HepG2 (cell line): ENCODE data around the gene RIT2. TPM values are rescaled to one million over a fixed set of nuclear protein-coding genes. Genes with fewer than 3 reads are reported as not detected.

ENCODE experiments used
- BRCA1 ChIP-seq: sonication (generic); formaldehyde crosslinking; IDR thresholded peaks from 2 replicates; pipeline ENCODE4 v1.4.0; 2020; ENCODE audit warnings: missing genetic modification reagents
- IRF2 ChIP-seq: IDR thresholded peaks from 2 replicates; pipeline ENCODE4 v1.6.1; 2018; ENCODE audit warnings: missing genetic modification reagents, missing compliant biosample characterization
- RFX5 ChIP-seq: IDR thresholded peaks from 2 replicates; pipeline ENCODE4 v1.6.1; 2011; ENCODE audit warnings: low read depth, low read length, improper control_type of control experiment
- ZNF10 ChIP-seq: sonication (generic); formaldehyde crosslinking; IDR thresholded peaks from 2 replicates; pipeline ENCODE4 v1.4.0; 2020; ENCODE audit warnings: mild to moderate bottlenecking, low read depth, missing genetic modification reagents, borderline replicate concordance
- ZNF569 ChIP-seq: sonication (generic); formaldehyde crosslinking; IDR thresholded peaks from 2 replicates; pipeline ENCODE4 v1.5.0; 2020; ENCODE audit warnings: mild to moderate bottlenecking, missing genetic modification reagents, moderate library complexity, borderline replicate concordance
- polyA plus RNA-seq, 8 experiments: library from polyadenylated mRNA; depleted of rRNA in 3 of 8; stranded (reverse) in 7 of 8; unstranded in 1 of 8; fragments of >200 nt; fragmentation: Illumina TruSeq in 4 of 8; extraction: Trizol in 4 of 8; gene quantifications; 2 replicates each; pipeline versions ENCODE4 v1.2.1 to v1.2.3, GENCODE V29; 2011 to 2016; ENCODE audit warnings: low read depth in 4 of 8, missing spikeins in 1 of 8, mixed read lengths in 1 of 8; ENCODE audit not compliant: insufficient read depth in 1 of 8
- total RNA-seq, 5 experiments: library from RNA; depleted of rRNA; stranded (reverse); fragments of >200 nt; fragmentation: Illumina TruSeq; extraction: Trizol; gene quantifications; 2 replicates each; pipeline ENCODE4 v1.2.3, GENCODE V29; 2016; ENCODE audit warnings: low read depth in 1 of 5
- TF ChIP-seq, protein P1 (sequence below): sonication (generic); formaldehyde crosslinking; IDR thresholded peaks from 2 replicates; pipeline ENCODE4 v1.4.0; 2020; ENCODE audit warnings: missing genetic modification reagents, borderline replicate concordance
- TF ChIP-seq, protein P2 (sequence below): sonication (generic); formaldehyde crosslinking; IDR thresholded peaks from 2 replicates; pipeline ENCODE4 v1.9.0; 2022; ENCODE audit warnings: missing genetic modification reagents, mild to moderate bottlenecking, borderline replicate concordance
- TF ChIP-seq, protein P3 (sequence below): sonication (generic); formaldehyde crosslinking; IDR thresholded peaks from 2 replicates; pipeline ENCODE4 v1.4.0; 2020; ENCODE audit warnings: missing genetic modification reagents, borderline replicate concordance
- TF ChIP-seq, protein P4 (sequence below): sonication (generic); formaldehyde crosslinking; IDR thresholded peaks from 2 replicates; pipeline ENCODE4 v1.4.0; 2020; ENCODE audit warnings: low read depth, mild to moderate bottlenecking, missing genetic modification reagents
- TF ChIP-seq, protein P5 (sequence below): IDR thresholded peaks from 2 replicates; pipeline ENCODE4 v1.6.1; 2016; ENCODE audit warnings: missing compliant biosample characterization, missing genetic modification reagents, borderline replicate concordance

Gene RIT2
- total and polyA plus RNA-seq, 2 of the 13 experiments (the other 11 are each of a cell fraction or from before 2014, with no cell fraction given), result not detected

DNA sequence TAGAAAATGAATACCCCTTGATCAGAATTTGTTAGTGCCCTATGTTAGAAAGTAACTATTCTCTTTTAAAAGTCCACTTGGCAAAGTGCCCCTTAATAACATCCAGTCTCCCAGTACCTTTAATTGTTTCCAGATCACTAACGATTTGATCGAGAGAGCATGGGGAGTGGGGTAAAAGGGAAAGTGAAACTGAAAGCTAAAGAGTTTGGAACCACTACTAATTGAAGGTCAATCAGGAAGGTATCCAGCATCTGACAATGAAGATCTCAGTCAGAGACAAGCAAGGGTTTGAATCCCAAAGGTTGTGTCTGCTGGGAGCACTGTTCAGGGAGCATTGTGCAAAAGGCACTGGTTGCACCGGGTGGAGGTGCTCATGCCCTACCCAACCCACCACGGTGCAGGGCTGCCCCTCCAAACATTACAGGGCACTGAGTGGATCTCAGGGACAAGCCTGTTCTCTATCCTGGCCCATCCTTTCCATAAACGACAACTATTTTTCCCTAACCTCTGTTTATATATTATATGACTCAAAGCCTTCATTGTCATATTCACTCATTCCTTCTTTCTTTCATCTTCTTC is 14.6 kb upstream of the RIT2 start (continued):
- TF ChIP-seq, protein P1, sequence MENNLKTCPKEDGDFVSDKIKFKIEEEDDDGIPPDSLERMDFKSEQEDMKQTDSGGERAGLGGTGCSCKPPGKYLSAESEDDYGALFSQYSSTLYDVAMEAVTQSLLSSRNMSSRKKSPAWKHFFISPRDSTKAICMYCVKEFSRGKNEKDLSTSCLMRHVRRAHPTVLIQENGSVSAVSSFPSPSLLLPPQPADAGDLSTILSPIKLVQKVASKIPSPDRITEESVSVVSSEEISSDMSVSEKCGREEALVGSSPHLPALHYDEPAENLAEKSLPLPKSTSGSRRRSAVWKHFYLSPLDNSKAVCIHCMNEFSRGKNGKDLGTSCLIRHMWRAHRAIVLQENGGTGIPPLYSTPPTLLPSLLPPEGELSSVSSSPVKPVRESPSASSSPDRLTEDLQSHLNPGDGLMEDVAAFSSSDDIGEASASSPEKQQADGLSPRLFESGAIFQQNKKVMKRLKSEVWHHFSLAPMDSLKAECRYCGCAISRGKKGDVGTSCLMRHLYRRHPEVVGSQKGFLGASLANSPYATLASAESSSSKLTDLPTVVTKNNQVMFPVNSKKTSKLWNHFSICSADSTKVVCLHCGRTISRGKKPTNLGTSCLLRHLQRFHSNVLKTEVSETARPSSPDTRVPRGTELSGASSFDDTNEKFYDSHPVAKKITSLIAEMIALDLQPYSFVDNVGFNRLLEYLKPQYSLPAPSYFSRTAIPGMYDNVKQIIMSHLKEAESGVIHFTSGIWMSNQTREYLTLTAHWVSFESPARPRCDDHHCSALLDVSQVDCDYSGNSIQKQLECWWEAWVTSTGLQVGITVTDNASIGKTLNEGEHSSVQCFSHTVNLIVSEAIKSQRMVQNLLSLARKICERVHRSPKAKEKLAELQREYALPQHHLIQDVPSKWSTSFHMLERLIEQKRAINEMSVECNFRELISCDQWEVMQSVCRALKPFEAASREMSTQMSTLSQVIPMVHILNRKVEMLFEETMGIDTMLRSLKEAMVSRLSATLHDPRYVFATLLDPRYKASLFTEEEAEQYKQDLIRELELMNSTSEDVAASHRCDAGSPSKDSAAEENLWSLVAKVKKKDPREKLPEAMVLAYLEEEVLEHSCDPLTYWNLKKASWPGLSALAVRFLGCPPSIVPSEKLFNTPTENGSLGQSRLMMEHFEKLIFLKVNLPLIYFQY (CRISPR knock-in tag), result no peak
- TF ChIP-seq ZNF569, result no peak
- TF ChIP-seq BRCA1 (CRISPR knock-in tag), result no peak
- TF ChIP-seq, protein P2, sequence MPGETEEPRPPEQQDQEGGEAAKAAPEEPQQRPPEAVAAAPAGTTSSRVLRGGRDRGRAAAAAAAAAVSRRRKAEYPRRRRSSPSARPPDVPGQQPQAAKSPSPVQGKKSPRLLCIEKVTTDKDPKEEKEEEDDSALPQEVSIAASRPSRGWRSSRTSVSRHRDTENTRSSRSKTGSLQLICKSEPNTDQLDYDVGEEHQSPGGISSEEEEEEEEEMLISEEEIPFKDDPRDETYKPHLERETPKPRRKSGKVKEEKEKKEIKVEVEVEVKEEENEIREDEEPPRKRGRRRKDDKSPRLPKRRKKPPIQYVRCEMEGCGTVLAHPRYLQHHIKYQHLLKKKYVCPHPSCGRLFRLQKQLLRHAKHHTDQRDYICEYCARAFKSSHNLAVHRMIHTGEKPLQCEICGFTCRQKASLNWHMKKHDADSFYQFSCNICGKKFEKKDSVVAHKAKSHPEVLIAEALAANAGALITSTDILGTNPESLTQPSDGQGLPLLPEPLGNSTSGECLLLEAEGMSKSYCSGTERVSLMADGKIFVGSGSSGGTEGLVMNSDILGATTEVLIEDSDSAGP, result no peak
- TF ChIP-seq ZNF10, result no peak
- TF ChIP-seq, protein P3, sequence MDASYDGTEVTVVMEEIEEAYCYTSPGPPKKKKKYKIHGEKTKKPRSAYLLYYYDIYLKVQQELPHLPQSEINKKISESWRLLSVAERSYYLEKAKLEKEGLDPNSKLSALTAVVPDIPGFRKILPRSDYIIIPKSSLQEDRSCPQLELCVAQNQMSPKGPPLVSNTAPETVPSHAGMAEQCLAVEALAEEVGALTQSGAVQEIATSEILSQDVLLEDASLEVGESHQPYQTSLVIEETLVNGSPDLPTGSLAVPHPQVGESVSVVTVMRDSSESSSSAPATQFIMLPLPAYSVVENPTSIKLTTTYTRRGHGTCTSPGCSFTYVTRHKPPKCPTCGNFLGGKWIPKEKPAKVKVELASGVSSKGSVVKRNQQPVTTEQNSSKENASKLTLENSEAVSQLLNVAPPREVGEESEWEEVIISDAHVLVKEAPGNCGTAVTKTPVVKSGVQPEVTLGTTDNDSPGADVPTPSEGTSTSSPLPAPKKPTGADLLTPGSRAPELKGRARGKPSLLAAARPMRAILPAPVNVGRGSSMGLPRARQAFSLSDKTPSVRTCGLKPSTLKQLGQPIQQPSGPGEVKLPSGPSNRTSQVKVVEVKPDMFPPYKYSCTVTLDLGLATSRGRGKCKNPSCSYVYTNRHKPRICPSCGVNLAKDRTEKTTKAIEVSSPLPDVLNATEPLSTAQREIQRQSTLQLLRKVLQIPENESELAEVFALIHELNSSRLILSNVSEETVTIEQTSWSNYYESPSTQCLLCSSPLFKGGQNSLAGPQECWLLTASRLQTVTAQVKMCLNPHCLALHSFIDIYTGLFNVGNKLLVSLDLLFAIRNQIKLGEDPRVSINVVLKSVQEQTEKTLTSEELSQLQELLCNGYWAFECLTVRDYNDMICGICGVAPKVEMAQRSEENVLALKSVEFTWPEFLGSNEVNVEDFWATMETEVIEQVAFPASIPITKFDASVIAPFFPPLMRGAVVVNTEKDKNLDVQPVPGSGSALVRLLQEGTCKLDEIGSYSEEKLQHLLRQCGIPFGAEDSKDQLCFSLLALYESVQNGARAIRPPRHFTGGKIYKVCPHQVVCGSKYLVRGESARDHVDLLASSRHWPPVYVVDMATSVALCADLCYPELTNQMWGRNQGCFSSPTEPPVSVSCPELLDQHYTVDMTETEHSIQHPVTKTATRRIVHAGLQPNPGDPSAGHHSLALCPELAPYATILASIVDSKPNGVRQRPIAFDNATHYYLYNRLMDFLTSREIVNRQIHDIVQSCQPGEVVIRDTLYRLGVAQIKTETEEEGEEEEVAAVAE (CRISPR knock-in tag), result no peak
- TF ChIP-seq, protein P4, sequence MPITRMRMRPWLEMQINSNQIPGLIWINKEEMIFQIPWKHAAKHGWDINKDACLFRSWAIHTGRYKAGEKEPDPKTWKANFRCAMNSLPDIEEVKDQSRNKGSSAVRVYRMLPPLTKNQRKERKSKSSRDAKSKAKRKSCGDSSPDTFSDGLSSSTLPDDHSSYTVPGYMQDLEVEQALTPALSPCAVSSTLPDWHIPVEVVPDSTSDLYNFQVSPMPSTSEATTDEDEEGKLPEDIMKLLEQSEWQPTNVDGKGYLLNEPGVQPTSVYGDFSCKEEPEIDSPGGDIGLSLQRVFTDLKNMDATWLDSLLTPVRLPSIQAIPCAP (CRISPR knock-in tag), result peak; percentile 88; the same call in 1 of the 2 replicates
- peak; percentile 83 for TF ChIP-seq IRF2 (CRISPR knock-in tag)
- TF ChIP-seq RFX5, result no peak
- TF ChIP-seq, protein P5, sequence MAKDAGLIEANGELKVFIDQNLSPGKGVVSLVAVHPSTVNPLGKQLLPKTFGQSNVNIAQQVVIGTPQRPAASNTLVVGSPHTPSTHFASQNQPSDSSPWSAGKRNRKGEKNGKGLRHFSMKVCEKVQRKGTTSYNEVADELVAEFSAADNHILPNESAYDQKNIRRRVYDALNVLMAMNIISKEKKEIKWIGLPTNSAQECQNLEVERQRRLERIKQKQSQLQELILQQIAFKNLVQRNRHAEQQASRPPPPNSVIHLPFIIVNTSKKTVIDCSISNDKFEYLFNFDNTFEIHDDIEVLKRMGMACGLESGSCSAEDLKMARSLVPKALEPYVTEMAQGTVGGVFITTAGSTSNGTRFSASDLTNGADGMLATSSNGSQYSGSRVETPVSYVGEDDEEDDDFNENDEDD (CRISPR knock-in tag), result no peak
